Neural cell (in vitro differentiated cells): ENCODE measurements around the gene CHCHD3. TPM values are rescaled to one million over a fixed set of nuclear protein-coding genes. Genes with fewer than 3 reads are reported as not detected.

Source experiments
- H2AFZ ChIP-seq: fragments of 200-600, 300-800 bp; sonication (generic), shearing (Covaris generic); 2 replicates; pipeline ENCODE4 v1.6.0; 2014; ENCODE audit warnings: low read depth, mild to moderate bottlenecking, antibody characterized with exemption, low read length, moderate library complexity
- H3F3A ChIP-seq: fragments of 200-600 bp; shearing (Covaris generic); 2 replicates; pipeline ENCODE4 v1.6.1; 2016; ENCODE audit warnings: mild to moderate bottlenecking, moderate library complexity, mixed read lengths, antibody characterized with exemption, low read length; ENCODE audit not compliant: insufficient read depth, poor library complexity, severe bottlenecking
- H3K27ac ChIP-seq: fragments of 200-600, 300-800 bp; sonication (generic), shearing (Covaris generic); 2 replicates; pipeline ENCODE4 v1.5.1; 2014; ENCODE audit warnings: mild to moderate bottlenecking, low read length, moderate library complexity
- H3K27me3 ChIP-seq: fragments of 300-800, 200-600 bp; sonication (generic), shearing (Covaris generic); 2 replicates; pipeline ENCODE4 v1.6.0; 2014; ENCODE audit warnings: mild to moderate bottlenecking, low read depth, low read length, moderate library complexity; ENCODE audit not compliant: insufficient read depth
- H3K36me3 ChIP-seq: fragments of 300-800, 200-600 bp; sonication (generic), shearing (Covaris generic); 2 replicates; pipeline ENCODE4 v1.5.1; 2014; ENCODE audit warnings: mild to moderate bottlenecking, antibody characterized with exemption, low read length, moderate library complexity; ENCODE audit not compliant: insufficient read depth
- H3K4me2 ChIP-seq: fragments of 300-800, 200-600 bp; sonication (generic), shearing (Covaris generic); 2 replicates; pipeline ENCODE4 v1.6.0; 2014; ENCODE audit warnings: mild to moderate bottlenecking, low read length
- H3K4me3 ChIP-seq: fragments of 300-800, 200-600 bp; sonication (generic), shearing (Covaris generic); 2 replicates; pipeline ENCODE4 v1.5.1; 2014; ENCODE audit warnings: mild to moderate bottlenecking, low read length, moderate library complexity
- H3K79me2 ChIP-seq: fragments of 200-600 bp; shearing (Covaris generic); replicated peaks from 2 replicates; pipeline ENCODE4 v1.6.0; 2014; ENCODE audit warnings: mild to moderate bottlenecking, low read length, moderate library complexity; ENCODE audit not compliant: insufficient read depth
- H3K9ac ChIP-seq: fragments of 300-800, 200-600 bp; sonication (generic), shearing (Covaris generic); 2 replicates; pipeline ENCODE4 v1.6.1; 2016; ENCODE audit warnings: mild to moderate bottlenecking, low read length, mixed read lengths
- H3K9me2 ChIP-seq: fragments of 200-600 bp; shearing (Covaris generic); 2 replicates; pipeline ENCODE4 v1.6.1; 2016; ENCODE audit warnings: mild to moderate bottlenecking, low read length, mixed read lengths; ENCODE audit not compliant: insufficient read depth
- H3K9me3 ChIP-seq: fragments of 200-600, 300-800 bp; sonication (generic), shearing (Covaris generic); 2 replicates; pipeline ENCODE4 v1.6.1; 2016; ENCODE audit warnings: mild to moderate bottlenecking, mixed run types, low read length, moderate library complexity, mixed read lengths
- H4K20me1 ChIP-seq: fragments of 200-600 bp; shearing (Covaris generic); 2 replicates; pipeline ENCODE4 v1.6.1; 2016; ENCODE audit warnings: mild to moderate bottlenecking, mixed run types; ENCODE audit not compliant: insufficient read depth
- CTCF ChIP-seq: fragments of 450-650 bp; IDR thresholded peaks from 2 replicates; pipeline ENCODE4 v1.5.1; 2014; ENCODE audit warnings: antibody characterized with exemption, mild to moderate bottlenecking, moderate library complexity; ENCODE audit not compliant: poor library complexity, severe bottlenecking
- EP300 ChIP-seq: fragments of 450-650 bp; conservative IDR thresholded peaks from 2 replicates; pipeline ENCODE4 v1.6.1; 2014; ENCODE audit warnings: antibody characterized with exemption, mild to moderate bottlenecking, moderate library complexity; ENCODE audit not compliant: poor library complexity, severe bottlenecking
- EZH2 ChIP-seq: fragments of 200-600, 300-800 bp; shearing (Covaris generic), sonication (generic); IDR thresholded peaks from 2 replicates; pipeline ENCODE4 v1.6.1; 2014; ENCODE audit warnings: antibody characterized with exemption, low read length, borderline replicate concordance, mild to moderate bottlenecking; ENCODE audit not compliant: insufficient read depth, poor library complexity, severe bottlenecking
- MXI1 ChIP-seq: fragments of 450-650 bp; conservative IDR thresholded peaks from 2 replicates; pipeline ENCODE4 v1.6.1; 2014; ENCODE audit warnings: antibody characterized with exemption, mild to moderate bottlenecking; ENCODE audit not compliant: poor library complexity, severe bottlenecking
- POLR2AphosphoS5 ChIP-seq: IDR thresholded peaks from 2 replicates; pipeline ENCODE4 v1.6.1; 2012
- RAD21 ChIP-seq: fragments of 450-650 bp; conservative IDR thresholded peaks from 2 replicates; pipeline ENCODE4 v1.6.1; 2014; ENCODE audit warnings: antibody characterized with exemption, mild to moderate bottlenecking, moderate library complexity
- REST ChIP-seq: IDR thresholded peaks from 2 replicates; pipeline ENCODE4 v1.6.1; 2012; ENCODE audit warnings: borderline replicate concordance
- SMC3 ChIP-seq: fragments of 450-650 bp; conservative IDR thresholded peaks from 2 replicates; pipeline ENCODE4 v1.6.1; 2014; ENCODE audit warnings: antibody characterized with exemption, mild to moderate bottlenecking, moderate library complexity; ENCODE audit not compliant: poor library complexity
- TAF1 ChIP-seq: IDR thresholded peaks from 2 replicates; pipeline ENCODE4 v1.6.1; 2012; ENCODE audit warnings: low read depth
- polyA plus RNA-seq: library from polyadenylated mRNA; depleted of rRNA; stranded (reverse); fragments of >200 nt; gene quantifications from 2 replicates; pipeline ENCODE4 v1.2.3, GENCODE V29; 2014

CHCHD3 gene
- polyA plus RNA-seq, 1 donor from 2014 or later: 89.9 TPM

- TF ChIP-seq CTCF (no peak), TAF1 (no peak), REST (no peak), MXI1 (no peak), SMC3 (no peak), EP300 (no peak), POLR2AphosphoS5 (no peak), RAD21 (no peak), EZH2 (no peak)
- H3K79me2 ChIP-seq: no peaks in the 10 kb centered on the region
- H3K27ac ChIP-seq: no peak overlapping the region
These were observed 66.0 kb downstream of the CHCHD3 start for GRCh38 chr7:133015888-133016287.

GRCh38 chr7:133011746-133012145 is 70.1 kb downstream of the CHCHD3 start:
- Histone ChIP-seq H3K9me3 (no peaks in the 10 kb centered on the region), H3K79me2 (peaks cover 1% of the 10 kb centered on the region)

More at GRCh38 chr7:133015888-133016287, 66.0 kb downstream of the CHCHD3 start:
- Histone ChIP-seq H3K9me3 (no peaks in the 10 kb centered on the region), H2AFZ (no peak overlapping the region), H3K4me3 (no peak overlapping the region), H3K9me2 (no peaks in the 10 kb centered on the region), H3K27me3 (no peaks in the 10 kb centered on the region), H4K20me1 (no peaks in the 10 kb centered on the region), H3K4me2 (no peak overlapping the region), H3K9ac (no peak overlapping the region), H3K36me3 (no peaks in the 10 kb centered on the region), H3F3A (no peaks in the 10 kb centered on the region)

More at GRCh38 chr7:133011746-133012145, 70.1 kb downstream of the CHCHD3 start:
- no peaks in the 10 kb centered on the region for H4K20me1 ChIP-seq
- no peak overlapping the region for H3K4me3 ChIP-seq
- no peaks in the 10 kb centered on the region for H3F3A ChIP-seq
- no peaks in the 10 kb centered on the region for H3K27me3 ChIP-seq
- H3K9ac ChIP-seq: no peak overlapping the region
- H3K36me3 ChIP-seq: no peaks in the 10 kb centered on the region
- no peak overlapping the region for H3K27ac ChIP-seq
- H2AFZ ChIP-seq: no peak overlapping the region
- H3K4me2 ChIP-seq: no peak overlapping the region
- TF ChIP-seq EP300: no peak
- no peak for TF ChIP-seq EZH2
- TF ChIP-seq CTCF: no peak
- TF ChIP-seq POLR2AphosphoS5: no peak
- TF ChIP-seq REST: no peak
- TF ChIP-seq SMC3: no peak
- TF ChIP-seq RAD21: no peak
- TF ChIP-seq TAF1: no peak
- no peak for TF ChIP-seq MXI1
- H3K9me2 ChIP-seq: no peaks in the 10 kb centered on the region
